ENCODE measurements around the gene RASD2.

DNA sequence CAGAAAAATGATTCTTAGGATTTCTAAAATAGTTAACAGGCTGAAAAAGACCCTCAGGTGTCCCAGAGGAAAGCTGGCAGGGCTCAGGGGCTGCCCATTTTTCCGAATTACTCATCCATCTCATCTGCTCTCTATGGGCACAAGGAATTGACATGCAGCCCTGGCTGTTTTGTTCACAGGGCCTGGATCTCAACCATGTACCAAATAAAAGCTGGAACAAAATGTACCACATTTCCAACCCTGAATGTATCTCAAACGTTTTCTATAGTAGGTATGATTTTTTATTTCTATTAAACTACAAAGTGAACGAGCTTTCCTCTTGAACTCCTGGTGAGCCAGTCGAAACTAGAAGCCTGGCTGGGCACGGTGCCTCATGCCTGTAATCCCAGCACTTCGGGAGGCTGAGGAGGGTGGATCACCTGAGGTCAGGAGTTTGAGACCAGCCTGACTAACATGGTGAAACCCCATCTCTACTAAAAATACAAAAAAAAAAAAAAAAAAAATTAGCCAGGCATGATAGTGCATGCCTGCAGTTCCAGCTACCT is 43.8 kb upstream of the RASD2 start:
- TF ChIP-seq, protein P1, sequence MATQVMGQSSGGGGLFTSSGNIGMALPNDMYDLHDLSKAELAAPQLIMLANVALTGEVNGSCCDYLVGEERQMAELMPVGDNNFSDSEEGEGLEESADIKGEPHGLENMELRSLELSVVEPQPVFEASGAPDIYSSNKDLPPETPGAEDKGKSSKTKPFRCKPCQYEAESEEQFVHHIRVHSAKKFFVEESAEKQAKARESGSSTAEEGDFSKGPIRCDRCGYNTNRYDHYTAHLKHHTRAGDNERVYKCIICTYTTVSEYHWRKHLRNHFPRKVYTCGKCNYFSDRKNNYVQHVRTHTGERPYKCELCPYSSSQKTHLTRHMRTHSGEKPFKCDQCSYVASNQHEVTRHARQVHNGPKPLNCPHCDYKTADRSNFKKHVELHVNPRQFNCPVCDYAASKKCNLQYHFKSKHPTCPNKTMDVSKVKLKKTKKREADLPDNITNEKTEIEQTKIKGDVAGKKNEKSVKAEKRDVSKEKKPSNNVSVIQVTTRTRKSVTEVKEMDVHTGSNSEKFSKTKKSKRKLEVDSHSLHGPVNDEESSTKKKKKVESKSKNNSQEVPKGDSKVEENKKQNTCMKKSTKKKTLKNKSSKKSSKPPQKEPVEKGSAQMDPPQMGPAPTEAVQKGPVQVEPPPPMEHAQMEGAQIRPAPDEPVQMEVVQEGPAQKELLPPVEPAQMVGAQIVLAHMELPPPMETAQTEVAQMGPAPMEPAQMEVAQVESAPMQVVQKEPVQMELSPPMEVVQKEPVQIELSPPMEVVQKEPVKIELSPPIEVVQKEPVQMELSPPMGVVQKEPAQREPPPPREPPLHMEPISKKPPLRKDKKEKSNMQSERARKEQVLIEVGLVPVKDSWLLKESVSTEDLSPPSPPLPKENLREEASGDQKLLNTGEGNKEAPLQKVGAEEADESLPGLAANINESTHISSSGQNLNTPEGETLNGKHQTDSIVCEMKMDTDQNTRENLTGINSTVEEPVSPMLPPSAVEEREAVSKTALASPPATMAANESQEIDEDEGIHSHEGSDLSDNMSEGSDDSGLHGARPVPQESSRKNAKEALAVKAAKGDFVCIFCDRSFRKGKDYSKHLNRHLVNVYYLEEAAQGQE (IDR thresholded peaks at IDR 0.05; ENCODE audit: insufficient read depth in 1 of 2, low read depth in 2 of 2, low read length in 2 of 2), result no peak
- no peak for TF ChIP-seq FOXP2 (optimal IDR thresholded peaks at IDR 0.05; ENCODE audit: borderline replicate concordance, extremely low read depth, extremely low read length, insufficient read depth)
- TF ChIP-seq TAF1 (IDR thresholded peaks at IDR 0.05; ENCODE audit: borderline replicate concordance, insufficient read depth, low read length), result no peak
- no peak for TF ChIP-seq SIN3A (IDR thresholded peaks at IDR 0.05; ENCODE audit: borderline replicate concordance, insufficient read depth, low read length)
